GM15510 (cell line): ENCODE measurements around the gene GLIS2.

Source experiments
- POLR2A ChIP-seq: IDR thresholded peaks from 3 replicates; pipeline ENCODE4 v1.6.1; 2011; ENCODE audit warnings: borderline replicate concordance; ENCODE audit not compliant: insufficient read length; ENCODE audit errors: extremely low read depth

Gene GLIS2

DNA sequence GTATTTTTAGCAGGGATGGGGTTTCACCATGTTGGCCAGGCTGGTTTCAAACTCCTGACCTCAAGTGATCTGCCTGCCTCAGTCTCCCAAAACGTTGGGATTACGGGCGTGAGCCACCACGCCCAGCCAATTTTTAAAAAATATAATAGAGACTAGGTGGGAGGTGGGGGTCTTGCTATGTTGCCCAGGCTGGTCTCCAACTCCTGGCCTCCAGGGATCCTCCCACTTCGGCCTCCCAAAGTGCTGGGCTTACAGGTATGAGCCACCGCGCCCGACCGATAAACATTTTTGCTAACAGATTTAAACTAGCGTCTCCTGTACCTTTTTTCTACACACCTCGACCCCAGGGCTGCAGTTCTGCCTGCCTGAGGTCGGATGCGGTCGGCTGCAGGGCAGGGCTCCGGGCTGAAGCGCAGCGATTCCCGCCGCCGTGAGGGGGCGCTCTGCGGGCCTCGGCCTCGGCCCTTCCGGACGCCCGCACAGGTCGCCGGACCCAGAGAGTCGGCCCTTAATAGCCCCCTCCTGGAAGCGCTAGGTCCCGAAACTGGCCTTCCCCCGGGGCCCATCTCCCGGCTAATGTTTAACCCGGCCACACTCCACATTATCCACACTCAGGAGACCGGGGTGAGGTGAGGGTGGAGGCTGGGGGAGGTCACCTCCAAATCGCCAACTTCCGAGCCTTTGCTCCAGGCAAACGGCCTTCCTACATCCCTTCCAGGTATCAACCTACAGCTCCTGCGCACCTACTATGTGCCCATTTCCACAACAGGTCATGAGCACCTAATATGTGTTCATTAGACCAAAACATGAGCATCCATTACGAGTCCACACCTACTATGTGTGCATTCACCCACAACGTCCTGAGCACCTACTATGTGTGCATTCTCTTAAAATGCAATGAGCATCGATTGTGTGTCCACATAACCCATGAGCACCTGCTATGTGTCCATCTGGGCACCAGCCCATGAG is 2.0 kb upstream of the GLIS2 start:
- TF ChIP-seq POLR2A: no peak

DNA sequence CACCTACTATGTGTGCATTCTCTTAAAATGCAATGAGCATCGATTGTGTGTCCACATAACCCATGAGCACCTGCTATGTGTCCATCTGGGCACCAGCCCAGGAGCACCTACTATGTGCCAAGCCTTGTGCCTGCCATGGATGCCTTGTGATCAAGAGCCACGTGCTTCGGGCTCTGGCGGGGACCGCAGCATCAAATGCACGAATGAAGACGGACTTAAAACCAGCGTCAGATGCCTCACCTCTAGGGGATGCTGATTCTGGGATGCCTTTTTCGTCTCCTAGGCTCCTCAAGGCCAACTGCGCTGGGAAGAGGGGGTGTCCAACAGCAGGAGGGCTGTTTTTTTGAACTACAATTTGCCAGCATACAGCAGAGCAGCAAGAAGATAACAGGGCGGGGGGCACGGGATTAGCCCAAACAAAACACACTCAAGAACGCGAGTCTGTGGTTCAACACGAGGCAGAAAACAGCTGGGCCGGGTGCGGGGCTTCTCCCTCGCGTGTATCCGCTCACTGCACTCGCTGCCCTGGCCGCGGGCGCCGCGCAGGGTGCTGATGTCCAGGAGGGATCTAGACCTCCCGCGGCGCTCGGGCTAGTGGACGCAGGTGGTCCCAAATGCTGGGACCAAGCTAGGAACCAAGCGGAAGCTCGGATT is 1.2 kb upstream of the GLIS2 start:
- TF ChIP-seq POLR2A: no peak

DNA sequence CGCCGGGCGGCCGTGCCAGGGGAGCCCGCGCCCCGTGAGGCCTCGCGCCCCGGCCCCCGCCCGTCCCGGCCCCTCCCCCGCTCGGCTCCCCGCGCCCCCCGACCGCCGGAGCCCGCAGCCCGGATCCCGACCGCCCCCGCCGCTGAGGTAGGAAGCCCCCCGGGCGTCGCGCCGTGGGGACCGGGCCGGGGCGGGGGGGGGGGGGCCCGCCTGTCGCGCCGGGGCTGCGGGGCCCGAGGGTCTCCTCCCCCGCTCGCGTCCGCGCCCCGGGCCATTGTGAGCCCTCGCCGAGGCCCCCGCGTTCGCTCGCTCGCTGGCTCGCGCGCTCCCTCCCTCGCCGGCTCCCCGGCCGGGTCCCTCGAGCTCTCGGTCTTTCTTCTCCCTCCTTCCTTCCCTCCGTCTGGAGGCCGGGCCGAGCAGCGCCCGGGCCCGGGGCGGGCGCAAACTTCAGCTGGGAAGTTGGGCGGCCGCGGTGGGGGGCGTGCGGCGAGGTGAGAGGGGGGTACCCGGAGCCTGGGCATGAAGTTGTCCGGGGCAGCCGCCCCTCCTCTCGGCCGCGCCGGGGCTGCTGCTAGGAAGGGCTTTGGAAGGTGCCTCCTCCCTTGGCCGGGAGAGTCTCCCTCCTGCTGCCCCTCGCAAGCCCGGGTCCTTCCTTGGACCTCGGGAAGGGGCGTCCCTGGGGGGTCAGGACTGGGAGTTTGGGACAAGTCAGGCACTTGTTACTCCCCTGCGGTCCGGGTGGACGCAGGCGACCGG is 419 bp downstream of the GLIS2 start:
- no peak for TF ChIP-seq POLR2A

DNA sequence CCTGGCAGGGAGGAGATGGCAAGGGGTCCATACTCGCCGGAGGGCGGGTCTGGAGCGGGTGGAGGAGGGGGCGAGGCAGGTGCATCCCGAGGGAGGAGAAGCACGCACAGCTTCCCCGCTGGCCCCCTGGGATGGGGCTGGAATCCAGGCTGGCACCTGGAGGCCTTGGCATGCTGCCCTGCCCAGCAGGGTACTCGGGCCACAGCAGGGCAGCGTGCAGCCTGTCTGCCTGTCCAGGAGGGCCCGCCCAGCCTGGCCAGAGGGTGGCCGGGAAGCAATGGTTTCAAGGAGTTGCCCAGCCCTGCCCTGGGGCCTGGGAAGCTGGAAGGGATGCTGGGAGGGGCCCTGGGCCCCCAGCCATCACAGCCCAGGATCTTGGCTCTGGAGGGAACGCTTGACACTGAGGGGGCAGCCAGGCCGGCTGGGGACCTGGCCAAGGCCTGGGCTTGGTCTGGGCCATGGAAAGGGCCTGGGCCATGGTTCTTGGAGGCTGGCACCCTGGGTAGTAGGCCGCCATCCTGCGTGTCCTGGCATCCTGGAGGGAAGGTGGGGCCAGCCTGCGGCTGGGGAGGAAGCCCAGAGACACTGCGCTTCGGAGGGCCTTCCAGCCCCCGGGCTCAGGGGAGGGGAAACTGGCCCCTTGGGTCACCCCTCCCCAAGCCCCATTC is 1.1 kb downstream of the GLIS2 start:
- no peak for TF ChIP-seq POLR2A

DNA sequence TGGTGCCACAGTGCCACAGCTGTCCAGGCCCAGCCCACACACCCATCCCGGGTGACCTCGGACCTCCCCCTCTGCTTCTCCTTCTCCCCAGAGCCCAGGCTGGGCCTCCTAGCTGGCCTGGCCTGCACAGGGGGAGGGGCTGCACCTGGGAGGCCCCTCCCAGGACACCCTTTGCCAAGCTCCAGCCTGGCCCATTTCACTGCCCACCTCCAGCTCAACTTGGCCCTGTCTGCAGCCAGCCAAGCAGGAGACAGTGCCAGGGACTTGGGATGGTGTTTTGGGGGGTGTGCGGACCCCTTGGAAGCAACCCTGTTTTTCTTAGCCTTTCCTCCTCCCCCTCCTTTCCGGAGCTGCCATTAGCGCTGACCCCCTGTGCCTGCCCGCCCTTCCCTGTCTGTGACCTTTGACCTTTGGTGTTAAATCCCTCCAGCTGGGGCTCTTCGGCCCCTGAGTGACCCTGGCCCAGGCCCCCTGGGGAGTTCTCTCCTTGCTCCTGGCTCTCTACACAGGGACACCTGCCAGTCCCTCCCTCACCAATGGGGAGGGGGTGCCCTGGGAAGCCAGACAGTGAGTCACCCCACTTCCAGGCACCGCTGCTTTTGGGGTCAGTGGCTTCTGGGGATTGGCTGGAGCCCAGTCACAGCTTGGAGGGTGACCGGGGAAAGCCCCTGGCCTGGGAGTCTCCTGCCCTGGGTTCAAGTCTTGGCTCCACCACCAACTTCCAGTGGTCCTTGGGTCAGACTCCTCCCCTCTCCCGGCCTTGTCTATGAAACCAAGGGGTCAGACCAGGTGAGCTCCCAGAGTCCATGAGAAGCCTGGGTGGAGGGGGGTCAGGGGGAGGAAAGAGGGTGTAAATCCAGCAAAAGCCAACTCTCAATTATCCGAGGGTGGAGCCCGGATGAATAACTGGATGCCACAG is 1.9 kb downstream of the GLIS2 start:
- TF ChIP-seq POLR2A: no peak

DNA sequence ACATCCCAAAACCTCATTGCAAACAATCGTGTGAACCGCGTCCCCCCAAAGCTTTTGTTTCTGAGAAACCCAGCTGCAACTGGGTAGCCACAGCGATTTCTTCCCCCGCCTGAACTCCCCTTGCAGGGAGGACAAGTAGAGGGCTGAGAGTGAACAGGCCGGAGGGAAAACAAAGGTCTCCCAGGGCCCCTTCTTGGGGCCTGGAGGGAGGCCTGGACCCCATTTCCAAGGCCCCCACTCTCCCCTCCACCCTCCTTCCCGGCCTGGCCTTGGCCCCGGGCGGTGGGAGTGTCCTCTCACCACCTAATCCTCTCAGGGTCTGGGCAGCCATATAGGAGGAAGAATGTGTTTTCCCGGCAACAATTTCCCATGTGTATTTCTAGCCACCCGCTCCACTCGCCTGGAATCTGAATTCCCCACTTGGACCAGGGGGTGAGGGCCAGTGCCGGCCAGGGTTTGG is 2.6 kb downstream of the GLIS2 start:
- no peak for TF ChIP-seq POLR2A

DNA sequence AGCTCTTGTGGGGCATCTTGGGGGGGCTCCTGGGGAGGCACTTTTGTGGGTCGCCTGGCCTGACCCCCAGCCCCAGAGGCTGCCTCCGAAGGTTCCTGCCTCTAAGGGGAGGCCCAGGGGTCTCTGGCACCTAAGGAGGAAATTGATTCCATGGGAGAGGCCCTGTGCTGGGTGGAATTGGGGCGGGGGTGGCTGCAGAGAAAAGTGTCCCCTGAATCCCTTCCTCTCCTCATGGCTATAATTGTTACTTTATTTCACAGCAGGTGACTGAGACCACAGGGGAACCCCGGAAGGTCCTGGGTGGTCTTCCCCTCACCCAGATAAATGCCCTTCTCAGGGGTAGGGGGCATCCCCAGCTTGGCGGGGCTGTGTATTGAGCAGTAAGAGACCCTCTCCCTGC is 3.1 kb downstream of the GLIS2 start:
- no peak for TF ChIP-seq POLR2A

DNA sequence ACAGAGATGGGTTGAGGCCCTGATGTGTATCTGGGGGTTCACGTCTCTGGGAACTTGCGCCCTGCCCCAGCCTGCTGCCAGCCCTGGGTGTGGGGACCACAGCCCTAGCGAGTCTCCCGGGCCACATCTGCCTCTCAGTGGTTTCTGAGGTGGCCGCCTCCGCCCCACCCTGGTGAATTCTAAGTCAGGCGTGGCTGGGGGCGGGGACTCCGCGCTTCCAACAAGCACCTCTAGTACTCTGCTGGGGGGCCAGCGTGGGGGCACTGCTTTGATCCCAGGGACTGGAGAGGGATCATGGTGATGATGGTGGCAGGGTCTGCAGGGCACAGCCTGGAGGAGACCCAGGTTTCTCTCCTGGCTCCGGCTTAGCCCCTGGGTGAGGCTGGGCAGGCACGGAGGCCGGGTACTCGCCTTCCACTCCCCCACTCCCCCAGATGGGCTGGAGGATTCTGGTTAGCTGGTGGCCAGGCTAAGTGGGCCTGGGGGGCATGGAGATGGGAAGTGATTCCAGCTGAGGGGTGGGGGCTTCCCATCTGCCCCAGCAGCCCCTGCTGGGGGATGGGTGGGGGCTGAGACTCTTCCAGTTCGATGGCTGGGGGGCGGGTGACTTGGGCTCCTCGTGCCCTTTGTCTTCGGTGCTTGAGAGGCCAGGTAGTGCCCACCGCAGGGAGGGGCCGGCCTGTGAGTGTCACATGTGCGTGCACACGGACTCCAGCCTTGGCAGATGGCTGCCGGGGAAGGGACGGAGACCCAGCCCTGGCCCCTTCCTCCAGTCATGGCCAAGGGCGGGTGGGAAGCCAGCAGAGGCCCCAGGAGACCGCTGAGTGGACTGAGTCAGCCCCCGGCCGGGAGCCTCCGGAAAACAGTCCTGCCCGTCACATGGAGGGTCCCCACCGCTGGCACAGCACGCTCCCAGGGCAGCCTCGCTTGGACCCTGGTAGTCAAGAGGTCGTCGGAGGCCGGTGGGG is 3.9 kb downstream of the GLIS2 start:
- no peak for TF ChIP-seq POLR2A

DNA sequence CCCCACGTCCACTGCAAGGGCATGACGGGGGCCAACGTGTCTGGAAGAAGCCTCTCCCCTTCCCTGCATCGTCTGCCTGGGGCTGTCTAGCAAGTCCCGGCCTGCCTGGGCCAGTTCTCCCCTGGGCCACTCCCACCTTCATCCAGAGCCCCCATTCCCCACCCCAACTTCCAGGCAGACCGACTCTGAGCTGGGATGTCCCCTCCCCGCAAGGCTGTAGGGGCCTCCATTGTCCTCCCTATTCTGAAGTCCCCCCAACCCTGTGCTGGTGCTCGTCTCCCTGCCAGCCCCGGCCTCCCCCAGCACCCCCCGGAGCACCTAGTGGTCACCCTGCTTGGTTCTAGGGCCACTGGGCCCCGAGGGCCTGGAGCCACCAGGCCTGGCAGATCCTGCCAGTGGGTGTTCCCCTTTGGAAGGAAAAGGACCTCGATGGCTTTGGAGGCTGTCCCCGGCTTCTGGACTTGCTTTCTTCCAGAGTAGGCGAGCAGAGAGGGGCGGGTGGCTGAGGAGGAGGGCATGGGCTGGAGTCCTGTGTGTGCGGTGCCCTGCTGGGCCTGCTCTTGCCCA is 4.8 kb downstream of the GLIS2 start:
- no peak for TF ChIP-seq POLR2A

DNA sequence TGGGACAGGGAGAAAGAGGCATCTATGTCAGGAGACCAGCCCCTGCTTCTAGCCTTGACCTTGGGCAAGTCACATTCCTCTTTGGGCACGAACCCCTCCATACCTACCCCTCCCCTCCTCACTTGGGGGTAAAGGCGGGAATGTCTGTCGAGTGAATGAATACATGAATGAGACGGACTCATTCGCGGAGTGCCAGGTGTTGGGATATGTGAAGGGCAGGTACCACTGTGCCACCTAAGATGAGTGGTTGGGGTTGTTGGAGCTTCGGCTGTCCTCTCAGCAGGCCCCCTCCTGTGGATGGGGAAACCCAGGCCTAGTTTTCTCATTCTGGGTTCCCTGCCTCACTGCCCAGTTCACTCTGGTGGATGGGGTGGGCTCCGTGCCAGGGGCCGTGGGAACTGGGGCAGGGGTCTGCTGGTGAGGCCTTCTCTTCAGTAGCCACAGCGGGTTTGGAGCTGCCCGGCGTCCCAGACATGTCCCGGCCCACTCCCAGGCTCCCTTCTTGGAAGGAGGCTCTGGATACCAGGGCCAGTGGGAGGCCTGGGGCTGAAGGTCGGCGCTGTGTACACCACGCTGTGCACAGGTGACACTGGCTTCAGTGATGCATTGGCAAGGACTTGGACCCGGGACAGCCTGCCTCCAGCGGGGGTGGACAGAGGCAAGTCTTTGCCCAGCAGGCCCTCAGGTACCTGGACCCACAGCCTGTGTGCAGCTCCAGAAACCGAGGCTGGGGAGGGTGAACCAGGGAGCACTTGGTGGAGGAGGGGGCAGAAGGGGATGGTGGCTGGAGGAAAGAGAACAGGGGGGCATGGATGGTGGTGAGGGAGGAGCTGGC is 5.6 kb downstream of the GLIS2 start:
- no peak for TF ChIP-seq POLR2A

DNA sequence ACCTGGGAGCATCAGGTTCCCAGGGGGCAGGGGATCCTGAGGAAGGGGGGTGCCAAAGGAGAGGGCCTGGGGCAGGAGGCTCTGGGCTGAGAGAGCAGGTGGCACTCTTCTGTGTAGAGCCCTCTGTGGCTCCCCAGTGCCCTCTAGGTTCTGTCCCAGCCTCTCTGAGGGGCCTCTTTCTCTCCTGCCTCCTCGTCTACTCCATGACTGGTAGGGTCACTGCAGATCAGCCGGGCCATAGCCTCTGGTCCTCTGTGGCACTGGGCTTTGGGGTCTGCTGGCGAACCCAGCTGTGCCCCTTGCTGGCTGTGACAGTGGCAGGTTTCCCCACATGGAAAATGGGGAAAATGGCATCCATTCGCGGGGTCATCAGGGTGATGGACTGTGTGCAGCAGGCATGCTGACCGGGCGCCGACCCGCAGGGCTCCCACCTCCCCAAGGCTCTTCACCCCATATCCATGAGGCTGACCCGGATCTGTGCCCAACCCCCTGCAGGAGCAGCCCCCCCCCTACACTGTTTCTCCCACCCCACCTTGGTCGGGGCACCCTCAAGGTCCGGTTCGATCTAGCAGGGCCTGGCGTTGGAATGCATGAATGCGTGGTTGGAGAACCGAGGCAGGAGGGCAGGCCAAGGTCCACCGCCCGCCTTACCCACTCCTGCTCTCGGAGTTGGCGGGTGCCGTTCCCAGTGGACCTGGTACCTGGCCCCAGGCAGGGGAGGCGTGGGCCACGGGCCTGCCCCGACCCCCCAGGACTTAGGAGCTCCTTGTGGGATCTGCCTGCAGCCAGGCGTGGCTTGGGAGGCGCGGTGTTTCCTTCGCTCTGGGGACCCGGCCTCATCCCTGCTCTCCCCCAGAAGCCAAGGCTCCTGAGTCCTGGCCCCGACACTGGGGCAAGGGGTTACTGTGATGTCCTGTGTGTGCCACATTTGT is 6.5 kb downstream of the GLIS2 start:
- TF ChIP-seq POLR2A: no peak
